Prostate gland (tissue), 2 donors: ENCODE results near the gene HBA2. TPM values are rescaled to one million over a fixed set of nuclear protein-coding genes. Genes with fewer than 3 reads are reported as not detected.
A peak's percentile ranks its signal among the peaks of the same experiment; 100 is the strongest.

ENCODE experiments used
- DNase-seq: peaks from one replicate; pipeline ENCODE4 v3.0.0-alpha.2; 2019; ENCODE audit warnings: low spot score
- H3K27ac ChIP-seq, 2 donors: fragments of 200-600 bp; sonication (generic); 2 replicates each; pipeline ENCODE4 v1.5.1; 2017 to 2019
- H3K27me3 ChIP-seq: fragments of 200-600 bp; sonication (generic); replicated peaks from 2 replicates; pipeline ENCODE4 v1.5.1; 2019; ENCODE audit not compliant: insufficient read depth
- H3K36me3 ChIP-seq, 2 donors: fragments of 200-600 bp; sonication (generic); 1 replicate in 1 of 2; 2 replicates in 1 of 2; pipeline versions ENCODE4 v1.5.1 to v1.8.1; 2017 to 2019
- H3K4me1 ChIP-seq: fragments of 200-600 bp; sonication (generic); replicated peaks from 2 replicates; pipeline ENCODE4 v1.5.1; 2019
- H3K4me3 ChIP-seq, 2 donors: fragments of 200-600 bp; sonication (generic); 2 replicates each; pipeline ENCODE4 v1.5.1; 2017 to 2019
- H3K9me3 ChIP-seq: fragments of 200-600 bp; sonication (generic); 2 replicates; pipeline ENCODE4 v1.5.1; 2017
- POLR2A ChIP-seq: fragments of 450-650 bp; IDR thresholded peaks from one replicate; pipeline ENCODE4 v1.6.1; 2016; ENCODE audit warnings: antibody characterized with exemption, mild to moderate bottlenecking
- POLR2AphosphoS5 ChIP-seq: sonication (generic); formaldehyde crosslinking; IDR thresholded peaks from one replicate; pipeline ENCODE4 v1.6.1; 2017; ENCODE audit warnings: antibody characterized with exemption
- WGBS: methylation state at CpG from one replicate; pipeline ENCODE4 v1.1.5; 2018; 5-methylcytosine and 5-hydroxymethylcytosine counted together
- intact Hi-C: fragments of 100-400 bp; cut with DNase I; formaldehyde crosslinking; loops from one replicate; pipeline ENCODE4 v1.14.2; 2022
- total RNA-seq, 2 donors: library from RNA; depleted of rRNA; stranded (reverse); fragments of >200 nt; gene quantifications; one replicate each; pipeline ENCODE4 v1.1.0, GENCODE V29; 2016
- TF ChIP-seq, protein P1 (sequence below), 4 experiments: fragments of 200-600 bp in 2 of 4; fragments of 450-650 bp in 2 of 4; sonication (generic) in 2 of 4; IDR thresholded peaks; 1 replicate in 3 of 4; 2 replicates in 1 of 4; pipeline ENCODE4 v1.5.1; 2016 to 2019; ENCODE audit warnings: antibody characterized with exemption in 4 of 4, mild to moderate bottlenecking in 2 of 4, moderate library complexity in 2 of 4

HBA2 gene
- total RNA-seq, 2 donors from 2014 or later, result 7.4 to 15.5 TPM

DNA sequence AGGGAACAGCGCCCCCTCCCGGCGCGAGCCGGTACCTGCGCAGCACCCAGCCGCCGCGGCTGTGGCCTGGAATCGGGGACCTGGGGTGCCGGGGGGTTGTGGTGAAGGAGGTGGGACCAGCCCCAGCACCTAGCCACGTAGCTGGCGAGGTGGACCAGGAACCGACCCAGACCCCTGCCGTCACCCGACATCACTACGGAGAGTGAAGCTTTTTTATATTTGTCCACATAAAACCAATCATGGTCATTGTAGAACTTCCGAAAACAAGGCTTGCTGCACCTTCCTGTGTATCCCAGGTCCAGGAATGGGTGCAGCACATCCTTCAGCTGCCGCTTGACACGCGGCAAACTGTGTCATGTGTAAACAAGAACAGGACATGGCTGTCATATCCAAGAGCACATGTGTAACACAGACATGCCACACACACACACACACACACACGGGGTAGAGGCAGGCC is 8.9 kb downstream of the HBA2 start:
- H3K4me3 ChIP-seq, result peak overlapping the region in 1 of 2 donors; percentile 19

DNA sequence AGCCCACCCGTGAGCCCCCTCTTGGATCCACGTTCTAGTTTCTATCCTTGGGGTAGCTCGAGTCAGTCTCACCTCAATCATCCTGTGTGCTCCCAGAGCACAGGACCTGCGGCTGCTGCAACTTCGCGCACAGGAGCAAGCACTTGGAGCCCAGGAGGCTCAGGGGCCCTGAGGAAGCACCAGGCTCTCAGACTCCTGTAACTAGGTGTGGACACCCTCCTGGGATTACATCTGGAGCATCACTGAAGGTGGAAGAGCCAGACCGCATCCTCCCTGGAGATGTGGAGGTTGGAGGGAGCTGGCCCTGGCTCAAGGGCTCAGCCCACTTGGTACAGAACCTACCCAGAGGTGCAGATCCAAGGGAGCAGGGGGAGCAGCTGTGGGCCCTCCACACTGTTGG is 10.3 kb downstream of the HBA2 start:
- no peak for TF ChIP-seq POLR2A
- no peak for TF ChIP-seq POLR2AphosphoS5
- TF ChIP-seq, protein P1, sequence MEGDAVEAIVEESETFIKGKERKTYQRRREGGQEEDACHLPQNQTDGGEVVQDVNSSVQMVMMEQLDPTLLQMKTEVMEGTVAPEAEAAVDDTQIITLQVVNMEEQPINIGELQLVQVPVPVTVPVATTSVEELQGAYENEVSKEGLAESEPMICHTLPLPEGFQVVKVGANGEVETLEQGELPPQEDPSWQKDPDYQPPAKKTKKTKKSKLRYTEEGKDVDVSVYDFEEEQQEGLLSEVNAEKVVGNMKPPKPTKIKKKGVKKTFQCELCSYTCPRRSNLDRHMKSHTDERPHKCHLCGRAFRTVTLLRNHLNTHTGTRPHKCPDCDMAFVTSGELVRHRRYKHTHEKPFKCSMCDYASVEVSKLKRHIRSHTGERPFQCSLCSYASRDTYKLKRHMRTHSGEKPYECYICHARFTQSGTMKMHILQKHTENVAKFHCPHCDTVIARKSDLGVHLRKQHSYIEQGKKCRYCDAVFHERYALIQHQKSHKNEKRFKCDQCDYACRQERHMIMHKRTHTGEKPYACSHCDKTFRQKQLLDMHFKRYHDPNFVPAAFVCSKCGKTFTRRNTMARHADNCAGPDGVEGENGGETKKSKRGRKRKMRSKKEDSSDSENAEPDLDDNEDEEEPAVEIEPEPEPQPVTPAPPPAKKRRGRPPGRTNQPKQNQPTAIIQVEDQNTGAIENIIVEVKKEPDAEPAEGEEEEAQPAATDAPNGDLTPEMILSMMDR (IDR thresholded peaks at IDR 0.05), result no peak
- Histone ChIP-seq H3K9me3 (no peaks in the 10 kb centered on the region), H3K27ac (no peak overlapping the region), H3K36me3 (no peaks in the 10 kb centered on the region), H3K4me3 (no peak overlapping the region), H3K4me1 (peaks cover 10% of the 10 kb centered on the region), H3K27me3 (peaks cover 2% of the 10 kb centered on the region)
- intact Hi-C loops, result no loop called here
- WGBS, result 76% methylated on average over 7 of the region's 7 CpGs
- no peak for DNase-seq

More for the DNA sequence above, 8.9 kb downstream of the HBA2 start:
- TF ChIP-seq POLR2AphosphoS5, result no peak
- TF ChIP-seq, protein P1 (IDR thresholded peaks at IDR 0.05), result peak; percentile 90 to 93 (median 91)
- no peak overlapping the region for H3K27ac ChIP-seq
- H3K4me1 ChIP-seq, result peaks cover 10% of the 10 kb centered on the region
- intact Hi-C loops, result no loop called here
- H3K27me3 ChIP-seq, result peaks cover 6% of the 10 kb centered on the region
- peak; percentile 50 for DNase-seq
- no peaks in the 10 kb centered on the region for H3K36me3 ChIP-seq
- 10% methylated on average over 21 of the region's 22 CpGs for WGBS
- no peaks in the 10 kb centered on the region for H3K9me3 ChIP-seq

GRCh38 chr16:185213-185612 is 12.5 kb downstream of the HBA2 start:
- no peak overlapping the region for H3K4me3 ChIP-seq
- WGBS, result 75% methylated on average over 13 of the region's 13 CpGs
- H3K9me3 ChIP-seq, result no peaks in the 10 kb centered on the region
- peaks cover 0 to 7% of the 10 kb centered on the region in 2 donors for H3K36me3 ChIP-seq
- H3K4me1 ChIP-seq, result peaks cover 9% of the 10 kb centered on the region
- intact Hi-C loops, result no loop called here
- TF ChIP-seq, protein P1 (IDR thresholded peaks at IDR 0.05), result no peak
- no peak for TF ChIP-seq POLR2AphosphoS5
- no peak overlapping the region for H3K27ac ChIP-seq
- DNase-seq, result no peak
- no peaks in the 10 kb centered on the region for H3K27me3 ChIP-seq

GRCh38 chr16:185691-186090 is 13.0 kb downstream of the HBA2 start:
- peaks cover 4% of the 10 kb centered on the region for H3K4me1 ChIP-seq
- H3K36me3 ChIP-seq, result peaks cover 0 to 11% of the 10 kb centered on the region in 2 donors
- no peaks in the 10 kb centered on the region for H3K27me3 ChIP-seq
- H3K27ac ChIP-seq, result no peak overlapping the region
- intact Hi-C loops, result no loop called here
- TF ChIP-seq POLR2AphosphoS5 (no peak), POLR2A (no peak)
- TF ChIP-seq, protein P1 (IDR thresholded peaks at IDR 0.05), result no peak
- 79% methylated on average over 9 of the region's 11 CpGs for WGBS
- H3K9me3 ChIP-seq, result no peaks in the 10 kb centered on the region
- no peak for DNase-seq
- H3K4me3 ChIP-seq, result no peak overlapping the region

DNA sequence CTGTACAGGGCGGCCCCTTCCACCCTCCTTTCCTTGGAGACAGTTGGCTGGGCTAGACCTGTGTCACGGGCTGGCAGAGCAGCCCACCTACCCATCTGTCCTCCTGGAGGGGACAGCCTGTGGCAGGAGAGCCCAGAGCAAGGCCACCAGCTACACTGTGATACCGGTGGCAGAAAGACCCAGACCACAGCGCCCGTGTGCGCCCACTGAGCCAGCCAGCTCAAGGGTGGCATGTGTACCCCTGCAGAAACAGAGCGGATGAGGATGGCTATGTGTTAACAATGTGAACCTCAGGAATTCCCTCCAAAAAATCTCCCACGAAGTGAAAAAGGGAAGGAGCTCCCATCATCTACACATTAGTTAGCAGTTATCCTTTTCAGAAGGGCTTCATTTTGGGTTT is 14.7 kb downstream of the HBA2 start:
- intact Hi-C loops, result no loop called here
- no peak for TF ChIP-seq POLR2A
- TF ChIP-seq, protein P1 (IDR thresholded peaks at IDR 0.05), result no peak
- TF ChIP-seq POLR2AphosphoS5, result no peak
- H3K36me3 ChIP-seq, result peaks cover 0 to 18% of the 10 kb centered on the region in 2 donors
- no peak overlapping the region for H3K27ac ChIP-seq
- H3K4me1 ChIP-seq, result no peaks in the 10 kb centered on the region
- 97% methylated on average over 8 of the region's 8 CpGs for WGBS
- no peaks in the 10 kb centered on the region for H3K9me3 ChIP-seq
- H3K4me3 ChIP-seq, result no peak overlapping the region
- H3K27me3 ChIP-seq, result no peaks in the 10 kb centered on the region
- DNase-seq, result no peak
